WTC11 (cell line): ENCODE data around the gene NALCN.

Experiments used
- IRF2 ChIP-seq: sonication (generic); formaldehyde crosslinking; IDR thresholded peaks from 2 replicates; pipeline ENCODE4 v1.8.0; 2022; ENCODE audit warnings: low read depth, missing genetic modification reagents, borderline replicate concordance
- ZNF396 ChIP-seq: fragments of 250-450 bp; sonication (Bioruptor Pico); IDR thresholded peaks from 2 replicates; pipeline ENCODE4 v1.8.0; 2021; ENCODE audit warnings: mild to moderate bottlenecking, moderate library complexity, borderline replicate concordance

GRCh38 chr13:101417501-101417900 is 1.2 kb upstream of the NALCN start:
- TF ChIP-seq ZNF396: no peak
- TF ChIP-seq IRF2 (CRISPR knock-in tag): no peak
